ENCODE results near the gene LSM12.

GRCh38 chr17:44071198-44071520 is 4.7 kb upstream of the LSM12 start:
- no peak for TF ChIP-seq CTCF (IDR thresholded peaks at IDR 0.05; ENCODE audit: low read length)
- TF ChIP-seq EZH2 (IDR thresholded peaks at IDR 0.05; ENCODE audit: borderline replicate concordance, low read length) = no peak

Data from OCI-LY1 (cell line).